HEK293 (cell line): ENCODE measurements around the gene BEX2.

ENCODE experiments used
- ZNF214 ChIP-seq: fragments of 450-650 bp; formaldehyde crosslinking; IDR thresholded peaks from 2 replicates; pipeline ENCODE4 v1.5.1; 2017; ENCODE audit warnings: missing biosample characterization, mild to moderate bottlenecking, missing genetic modification characterization, borderline replicate concordance
- ZNF777 ChIP-seq: fragments of 450-650 bp; formaldehyde crosslinking; IDR thresholded peaks from 2 replicates; pipeline ENCODE4 v1.5.1; 2017; ENCODE audit warnings: missing biosample characterization, missing genetic modification characterization, borderline replicate concordance
- TF ChIP-seq, protein P1 (sequence below): fragments of 450-650 bp; formaldehyde crosslinking; IDR thresholded peaks from 2 replicates; pipeline ENCODE4 v1.5.1; 2016; ENCODE audit warnings: missing biosample characterization, missing genetic modification characterization
- TF ChIP-seq, protein P2 (sequence below): fragments of 450-650 bp; formaldehyde crosslinking; IDR thresholded peaks from 2 replicates; pipeline ENCODE4 v1.5.1; 2016; ENCODE audit warnings: missing biosample characterization, missing genetic modification characterization

DNA sequence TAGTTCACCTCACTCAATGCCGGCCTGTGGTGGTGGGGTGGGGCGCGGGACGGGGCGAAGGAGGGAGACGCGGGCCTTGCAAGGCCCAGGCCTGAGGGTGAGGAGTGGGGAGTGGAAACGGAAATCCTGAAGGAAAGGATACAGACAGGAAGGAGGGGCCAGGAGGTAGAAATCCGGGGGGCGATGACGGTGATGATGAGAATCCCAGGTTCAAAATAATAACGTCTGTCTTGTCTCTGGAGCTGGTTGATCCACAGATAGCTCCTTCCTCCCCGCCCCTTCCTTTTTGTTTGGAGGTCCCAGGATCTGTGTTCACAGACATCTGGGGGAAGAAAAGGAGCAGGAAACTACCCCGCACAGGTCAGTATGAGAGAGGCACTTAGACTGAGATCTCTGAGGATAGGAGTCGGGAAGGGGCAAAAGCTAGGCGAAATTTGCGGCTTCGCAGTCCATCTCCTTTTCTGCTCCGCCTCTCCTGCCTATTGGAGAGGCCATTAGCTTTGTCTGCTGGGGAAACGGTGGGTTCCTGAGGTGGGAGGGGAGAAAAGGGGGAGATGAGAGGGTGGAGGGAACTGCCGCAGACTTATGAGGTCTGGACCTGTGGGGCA is 20.0 kb upstream of the BEX2 start:
- TF ChIP-seq, protein P1, sequence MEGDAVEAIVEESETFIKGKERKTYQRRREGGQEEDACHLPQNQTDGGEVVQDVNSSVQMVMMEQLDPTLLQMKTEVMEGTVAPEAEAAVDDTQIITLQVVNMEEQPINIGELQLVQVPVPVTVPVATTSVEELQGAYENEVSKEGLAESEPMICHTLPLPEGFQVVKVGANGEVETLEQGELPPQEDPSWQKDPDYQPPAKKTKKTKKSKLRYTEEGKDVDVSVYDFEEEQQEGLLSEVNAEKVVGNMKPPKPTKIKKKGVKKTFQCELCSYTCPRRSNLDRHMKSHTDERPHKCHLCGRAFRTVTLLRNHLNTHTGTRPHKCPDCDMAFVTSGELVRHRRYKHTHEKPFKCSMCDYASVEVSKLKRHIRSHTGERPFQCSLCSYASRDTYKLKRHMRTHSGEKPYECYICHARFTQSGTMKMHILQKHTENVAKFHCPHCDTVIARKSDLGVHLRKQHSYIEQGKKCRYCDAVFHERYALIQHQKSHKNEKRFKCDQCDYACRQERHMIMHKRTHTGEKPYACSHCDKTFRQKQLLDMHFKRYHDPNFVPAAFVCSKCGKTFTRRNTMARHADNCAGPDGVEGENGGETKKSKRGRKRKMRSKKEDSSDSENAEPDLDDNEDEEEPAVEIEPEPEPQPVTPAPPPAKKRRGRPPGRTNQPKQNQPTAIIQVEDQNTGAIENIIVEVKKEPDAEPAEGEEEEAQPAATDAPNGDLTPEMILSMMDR (tag by site-specific recombination), result no peak
- TF ChIP-seq, protein P2, sequence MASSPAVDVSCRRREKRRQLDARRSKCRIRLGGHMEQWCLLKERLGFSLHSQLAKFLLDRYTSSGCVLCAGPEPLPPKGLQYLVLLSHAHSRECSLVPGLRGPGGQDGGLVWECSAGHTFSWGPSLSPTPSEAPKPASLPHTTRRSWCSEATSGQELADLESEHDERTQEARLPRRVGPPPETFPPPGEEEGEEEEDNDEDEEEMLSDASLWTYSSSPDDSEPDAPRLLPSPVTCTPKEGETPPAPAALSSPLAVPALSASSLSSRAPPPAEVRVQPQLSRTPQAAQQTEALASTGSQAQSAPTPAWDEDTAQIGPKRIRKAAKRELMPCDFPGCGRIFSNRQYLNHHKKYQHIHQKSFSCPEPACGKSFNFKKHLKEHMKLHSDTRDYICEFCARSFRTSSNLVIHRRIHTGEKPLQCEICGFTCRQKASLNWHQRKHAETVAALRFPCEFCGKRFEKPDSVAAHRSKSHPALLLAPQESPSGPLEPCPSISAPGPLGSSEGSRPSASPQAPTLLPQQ (tag by site-specific recombination), result no peak
- TF ChIP-seq ZNF214 (tag by site-specific recombination) (no peak), ZNF777 (tag by site-specific recombination) (no peak)
